RCC 7860 (cell line): ENCODE results near the gene GJA9.

Source experiments
- DNase-seq: peaks from one replicate; pipeline ENCODE4 v3.0.0-alpha.2; 2015; ENCODE audit warnings: low spot score
- FAIRE-seq: peaks from 2 replicates; lab custom pipeline; 2012; peaks lifted over from hg19 to GRCh38; lab: Jason Lieb, UNC

GJA9 gene

DNA sequence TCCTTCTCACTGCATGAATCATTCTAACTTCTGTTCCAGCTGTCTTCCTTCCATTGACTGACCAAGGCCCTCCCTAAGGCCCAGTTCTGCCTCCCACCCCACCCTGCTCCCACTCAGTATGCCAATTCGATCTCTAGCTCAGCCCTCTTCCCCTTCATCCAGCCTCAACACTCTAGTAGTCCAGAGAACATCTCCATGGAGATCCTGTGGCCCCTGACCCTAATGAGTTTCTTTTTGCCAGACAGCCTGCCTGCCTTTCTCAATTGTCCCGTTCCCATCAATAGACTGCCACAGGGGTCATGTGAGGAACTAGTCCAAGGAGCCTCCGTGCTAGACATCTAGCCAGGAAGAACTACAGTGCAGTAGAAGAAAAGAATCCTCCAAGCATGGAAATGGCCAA lies 48.2 kb downstream of the GJA9 start:
- FAIRE-seq (no peak), DNase-seq (no peak)

DNA sequence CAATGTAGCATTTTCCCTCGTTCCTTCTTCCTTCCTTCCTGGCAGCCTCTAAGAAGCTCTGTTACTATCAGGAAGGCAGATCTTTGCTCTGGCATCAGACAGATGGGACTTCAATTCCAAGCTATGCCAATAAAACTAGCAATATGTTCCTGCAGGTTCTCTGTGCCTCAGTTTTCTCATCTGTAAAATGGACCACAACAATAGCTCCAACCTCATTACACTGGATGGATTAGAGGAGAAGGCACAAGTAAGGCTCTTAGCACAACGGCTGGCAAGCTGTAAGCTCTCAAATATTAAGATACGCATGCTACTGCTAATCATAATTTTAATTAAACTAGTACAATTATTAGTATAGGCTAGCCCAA lies 49.0 kb downstream of the GJA9 start:
- no peak for FAIRE-seq

DNA sequence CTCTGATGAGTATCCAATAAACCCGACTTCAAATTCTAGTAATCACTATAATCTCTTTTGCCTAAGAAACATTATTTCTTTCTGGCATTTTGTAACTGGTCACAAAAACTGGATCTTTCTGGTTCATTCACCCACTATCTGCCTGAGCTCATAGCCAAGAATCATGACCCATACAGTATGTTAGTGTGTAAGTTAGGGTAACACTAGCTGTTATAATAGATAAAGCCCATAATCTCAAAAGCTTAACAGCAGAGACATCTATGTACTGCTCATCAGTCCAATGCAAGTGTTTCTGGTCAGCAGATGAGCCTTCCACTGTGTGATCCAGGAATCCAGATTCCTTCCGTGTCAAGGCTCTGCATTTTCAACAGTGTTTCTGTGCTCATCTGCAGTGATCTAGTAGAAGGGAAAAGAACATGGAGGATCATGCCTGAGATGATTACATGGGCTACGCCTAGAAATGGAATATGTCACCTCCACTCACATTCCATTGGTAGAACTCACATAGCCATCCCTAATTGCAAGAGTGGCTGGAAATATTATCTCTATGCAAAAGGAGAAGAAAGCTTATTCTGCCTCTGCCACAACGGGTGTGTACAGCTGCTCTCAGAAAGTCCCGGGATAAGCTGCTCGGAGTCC lies 49.5 kb downstream of the GJA9 start:
- no peak for DNase-seq
- no peak for FAIRE-seq

More for the DNA sequence above, 49.0 kb downstream of the GJA9 start:
- no peak for DNase-seq

DNA sequence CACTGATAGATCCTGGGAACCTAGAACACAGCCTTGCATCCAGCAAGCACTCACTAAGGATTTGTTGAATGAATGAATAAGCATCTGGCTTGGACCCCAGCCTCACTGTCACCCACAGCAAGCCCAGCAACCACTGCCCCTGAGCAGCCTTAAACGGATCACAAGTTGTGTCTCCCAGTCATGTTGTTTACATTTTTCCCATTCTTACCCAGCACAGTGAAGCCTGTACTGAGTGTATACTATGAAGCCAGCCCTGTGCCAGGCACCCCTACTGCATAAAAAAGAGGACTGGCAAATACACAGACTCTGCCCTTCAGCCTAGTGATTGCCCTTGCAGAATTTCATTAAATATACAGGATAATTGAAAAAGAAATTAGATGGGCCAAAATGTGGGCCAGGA lies 52.0 kb downstream of the GJA9 start:
- FAIRE-seq (no peak), DNase-seq (no peak)

DNA sequence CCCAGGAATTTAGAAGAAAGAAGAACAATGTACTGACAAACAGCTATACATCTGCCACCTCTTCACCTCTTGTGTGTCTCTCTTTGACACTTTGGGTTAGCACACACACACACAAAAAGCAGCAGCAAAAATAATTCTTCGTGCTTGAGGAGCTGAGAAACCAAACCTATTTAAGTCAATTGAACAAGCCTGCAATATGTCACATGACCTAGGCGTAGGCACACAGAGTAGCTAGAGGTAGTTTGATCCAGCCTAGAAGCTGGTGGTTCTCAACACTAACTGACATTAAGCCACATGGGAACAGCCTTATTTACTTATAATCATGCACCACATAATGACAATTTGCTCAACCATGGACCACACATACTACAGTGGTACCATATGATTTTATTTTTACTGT lies 54.1 kb downstream of the GJA9 start:
- no peak for FAIRE-seq
- DNase-seq: no peak

DNA sequence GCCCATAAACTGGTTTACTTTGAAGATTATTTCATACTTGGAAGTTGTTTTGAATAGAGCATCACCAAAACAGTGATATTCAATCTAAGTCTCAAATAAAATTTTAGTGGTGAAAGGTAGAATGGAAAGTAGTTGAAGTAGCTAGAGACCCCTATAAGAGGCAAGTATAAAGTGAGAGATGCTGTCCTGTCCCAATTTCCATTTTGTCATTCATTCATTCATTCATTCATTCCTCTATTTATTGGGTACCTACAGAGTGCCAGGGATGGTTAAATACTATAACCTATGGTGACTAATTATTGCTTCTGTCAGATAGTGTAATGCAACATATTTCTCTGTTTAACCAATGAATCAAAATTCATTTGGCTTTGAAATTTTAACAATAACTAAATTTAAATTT lies 54.5 kb downstream of the GJA9 start:
- FAIRE-seq: no peak

DNA sequence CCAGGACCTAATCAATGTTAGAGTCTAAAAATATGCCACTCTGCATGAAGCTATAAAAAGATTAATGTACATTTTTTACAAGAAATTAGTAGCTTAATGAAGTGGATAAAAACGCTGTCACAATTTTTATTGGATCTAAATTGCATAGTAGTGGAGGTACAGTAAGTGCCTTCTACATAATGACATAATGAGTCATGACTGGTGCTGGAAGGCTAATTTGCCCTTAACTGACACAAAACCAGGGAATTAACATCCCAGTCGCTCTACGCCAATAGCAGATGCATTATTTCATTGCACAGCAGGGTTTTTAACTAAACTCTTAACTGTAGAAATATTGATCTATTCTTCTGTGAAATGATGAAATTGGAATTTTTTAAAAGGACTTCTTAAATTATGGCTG lies 55.1 kb downstream of the GJA9 start:
- no peak for DNase-seq
- no peak for FAIRE-seq

More for the DNA sequence above, 54.5 kb downstream of the GJA9 start:
- no peak for DNase-seq
